Pancreas (tissue), 10 donors: ENCODE results near the gene NEURL3. TPM values are rescaled to one million over a fixed set of nuclear protein-coding genes. Genes with fewer than 3 reads are reported as not detected.

Experiments used
- ATAC-seq, 4 donors: fragments of 200-7000 bp; cut with Tn5 transposase; one replicate each; pipeline versions ENCODE4 v1.8.0 to v1.9.1; 2020; ENCODE audit warnings: mild to moderate bottlenecking in 4 of 4, moderate library complexity in 4 of 4
- DNase-seq, 6 donors: peaks; one replicate each; pipeline ENCODE4 v3.0.0-alpha.2; 2020
- FAIRE-seq: peaks from 2 replicates; lab custom pipeline; 2012; peaks lifted over from hg19 to GRCh38; lab: Jason Lieb, UNC
- H3K27ac ChIP-seq, 4 donors: fragments of 200-600 bp; sonication (generic); 1 replicate in 3 of 4; 2 replicates in 1 of 4; pipeline versions ENCODE4 v1.5.0 to v1.8.0; 2020
- H3K27me3 ChIP-seq, 4 donors: fragments of 200-600 bp; one replicate each; pipeline ENCODE4 v1.8.0; 2021
- H3K36me3 ChIP-seq, 3 donors: fragments of 200-600 bp; sonication (generic) in 1 of 3; one replicate each; pipeline versions ENCODE4 v1.5.0 to v1.8.0; 2020 to 2021
- H3K4me1 ChIP-seq, 3 donors: fragments of 200-600 bp; one replicate each; pipeline ENCODE4 v1.8.0; 2021
- H3K4me3 ChIP-seq, 4 donors: fragments of 200-600 bp; sonication (generic) in 2 of 4; one replicate each; pipeline versions ENCODE4 v1.5.0 to v1.8.0; 2020 to 2021
- H3K9me3 ChIP-seq, 4 donors: fragments of 200-600 bp; one replicate each; pipeline ENCODE4 v1.8.0; 2021
- CTCF ChIP-seq, 4 donors: fragments of 200-600 bp; sonication (generic) in 3 of 4; IDR thresholded peaks; one replicate each; pipeline versions ENCODE4 v1.5.0 to v1.8.0; 2021; ENCODE audit warnings: antibody characterized with exemption in 4 of 4
- WGBS, 2 donors: extraction: QIAGEN DNeasy Blood & Tissue Kit; methylation state at CpG; one replicate each; pipeline ENCODE4 v1.1.7; 2013; 5-methylcytosine and 5-hydroxymethylcytosine counted together
- intact Hi-C, 3 donors: fragments of 100-400 bp; cut with DNase I; formaldehyde crosslinking; loops; one replicate each; pipeline versions ENCODE4 v1.11.1 to v1.14.2; 2022
- polyA plus RNA-seq, 2 donors: library from polyadenylated mRNA; stranded (reverse); fragments of 200-250 nt; gene quantifications; one replicate each; pipeline ENCODE4 v1.2.3, GENCODE V29; 2013
- total RNA-seq, 6 donors: library from RNA; stranded (reverse); fragmentation: NEBNext Ultra II Directional in 4 of 6; extraction: Animal tissue kit (Norgen Biotek cat#: 25700) in 4 of 6; gene quantifications; one replicate each; pipeline versions ENCODE4 v1.2.1 to v1.2.4, GENCODE V29; 2021 to 2023
- donor health status: healthy with polysubstance abuse.
- donor health status: DM: no; HTN: no; CAD: no; lungs with moderate emphysema.
- donor health status: DM: no; HTN: no; CAD: no.
- donor health status: control.
- donor health status: control.
- donor health status: Bipolar disorder and iron deficiency.
- donor health status: DM: yes; HTN: yes; CAD: no.
- donor health status: DM: no; HTN: no; CAD: no.
- donor health status: DM: no; HTN: no; CAD: no.
- donor health status: DM: yes; HTN: yes; CAD: no.

NEURL3 gene
- total and polyA plus RNA-seq, 8 donors = 8.6 to 73.5 (median 18.6) TPM

- Histone ChIP-seq H3K9me3 (no peaks in the 10 kb centered on the region), H3K27me3 (no peaks in the 10 kb centered on the region), H3K4me3 (no peak overlapping the region), H3K4me1 (no peaks in the 10 kb centered on the region), H3K27ac (no peak overlapping the region), H3K36me3 (no peaks in the 10 kb centered on the region)
- intact Hi-C loops = loop anchor here in 1 of 3 donors (10.0 kb wide), 1 partner anchor 405 kb away; no protein-coding TSS in a partner anchor
- WGBS, 2 donors = 73% methylated on average over 3 to 4 of the region's 4 CpGs
- ATAC-seq = no peak
- FAIRE-seq = no peak
- no peak for TF ChIP-seq CTCF (IDR thresholded peaks at IDR 0.05)
- DNase-seq = no peak
Measured at GRCh38 chr2:96549466-96549785, 44.3 kb upstream of the NEURL3 start.

- H3K27me3 ChIP-seq = no peaks in the 10 kb centered on the region
- 89 to 91% methylated on average over 24 of the region's 24 CpGs for WGBS, 2 donors
- DNase-seq (peak in 1 of 6 donors; percentile 71), FAIRE-seq (no peak), ATAC-seq (no peak)
- intact Hi-C loops = loop anchor here in 1 of 3 donors (10.0 kb wide), 1 partner anchor 406 kb away; no protein-coding TSS in a partner anchor
- no peak overlapping the region for H3K27ac ChIP-seq
- H3K36me3 ChIP-seq = no peaks in the 10 kb centered on the region
- no peaks in the 10 kb centered on the region for H3K9me3 ChIP-seq
- H3K4me1 ChIP-seq = no peaks in the 10 kb centered on the region
- no peak overlapping the region for H3K4me3 ChIP-seq
- TF ChIP-seq CTCF (IDR thresholded peaks at IDR 0.05) = no peak
Measured at GRCh38 chr2:96548558-96549465, 43.7 kb upstream of the NEURL3 start.

- ATAC-seq (no peak), DNase-seq (no peak), FAIRE-seq (no peak)
- Histone ChIP-seq H3K27me3 (no peaks in the 10 kb centered on the region), H3K4me3 (no peak overlapping the region), H3K9me3 (no peaks in the 10 kb centered on the region), H3K36me3 (no peaks in the 10 kb centered on the region), H3K4me1 (no peaks in the 10 kb centered on the region), H3K27ac (no peak overlapping the region)
- intact Hi-C loops = loop anchor here in 1 of 3 donors (10.0 kb wide), 1 partner anchor 407 kb away; no protein-coding TSS in a partner anchor
- WGBS, 2 donors = 89 to 90% methylated on average over 6 of the region's 6 CpGs
- TF ChIP-seq CTCF (IDR thresholded peaks at IDR 0.05) = no peak
Measured at GRCh38 chr2:96547731-96548171, 42.6 kb upstream of the NEURL3 start.

GRCh38 chr2:96547203-96547641 lies 42.1 kb upstream of the NEURL3 start:
- TF ChIP-seq CTCF (IDR thresholded peaks at IDR 0.05) = no peak
- intact Hi-C loops = loop anchor here in 1 of 3 donors (10.0 kb wide), 1 partner anchor 408 kb away; no protein-coding TSS in a partner anchor
- Histone ChIP-seq H3K27me3 (no peaks in the 10 kb centered on the region), H3K4me1 (no peaks in the 10 kb centered on the region), H3K27ac (no peak overlapping the region), H3K9me3 (no peaks in the 10 kb centered on the region), H3K4me3 (no peak overlapping the region), H3K36me3 (no peaks in the 10 kb centered on the region)
- no peak for ATAC-seq
- no peak for DNase-seq
- 87 to 95% methylated on average over 7 of the region's 7 CpGs for WGBS, 2 donors
- FAIRE-seq = no peak
